Endothelial cell of umbilical vein (primary cell): ENCODE results near the gene CD48.

Experiments
- EZH2 ChIP-seq: IDR thresholded peaks from 2 replicates; pipeline ENCODE4 v1.6.1; 2012; ENCODE audit warnings: borderline replicate concordance, low read depth, mild to moderate bottlenecking, moderate library complexity, low read length, inconsistent platforms; ENCODE audit not compliant: severe bottlenecking
- FOS ChIP-seq: IDR thresholded peaks from 2 replicates; pipeline ENCODE4 v1.6.1; 2011; ENCODE audit warnings: mild to moderate bottlenecking, low read length, moderate library complexity, borderline replicate concordance; ENCODE audit not compliant: insufficient read depth
- GATA2 ChIP-seq: IDR thresholded peaks from 2 replicates; pipeline ENCODE4 v1.7.0; 2011; ENCODE audit warnings: low read depth, mild to moderate bottlenecking, moderate library complexity, mixed read lengths, low read length; ENCODE audit not compliant: insufficient read length, insufficient read depth
- JUN ChIP-seq: IDR thresholded peaks from 2 replicates; pipeline ENCODE4 v1.6.1; 2011; ENCODE audit warnings: borderline replicate concordance, low read depth; ENCODE audit not compliant: insufficient read length, insufficient read depth
- MYC ChIP-seq: IDR thresholded peaks from one replicate; pipeline ENCODE4 v1.6.1; 2011; ENCODE audit warnings: mild to moderate bottlenecking, low read depth, low read length
- POLR2A ChIP-seq: IDR thresholded peaks from 2 replicates; pipeline ENCODE4 v1.6.1; 2012; ENCODE audit warnings: low read depth, mild to moderate bottlenecking, control low read depth, low read length
- POLR2AphosphoS5 ChIP-seq: IDR thresholded peaks from 2 replicates; pipeline ENCODE4 v1.6.1; 2012; ENCODE audit warnings: low read depth, mild to moderate bottlenecking, control low read depth, low read length, moderate library complexity; ENCODE audit not compliant: insufficient read depth
- TF ChIP-seq, protein P1 (sequence below), 2 donors: IDR thresholded peaks; 1 replicate in 1 of 2; 2 replicates in 1 of 2; pipeline ENCODE4 v1.5.1; 2011; ENCODE audit warnings: low read length in 2 of 2, mild to moderate bottlenecking in 2 of 2, moderate library complexity in 2 of 2, control low read depth in 1 of 2, inconsistent platforms in 1 of 2, low read depth in 1 of 2; ENCODE audit not compliant: insufficient read depth in 1 of 2; ENCODE audit errors: extremely low read depth in 1 of 2
- TF ChIP-seq, protein P2 (sequence below): IDR thresholded peaks from 2 replicates; pipeline ENCODE4 v1.6.1; 2011; ENCODE audit not compliant: insufficient read depth, insufficient read length

DNA sequence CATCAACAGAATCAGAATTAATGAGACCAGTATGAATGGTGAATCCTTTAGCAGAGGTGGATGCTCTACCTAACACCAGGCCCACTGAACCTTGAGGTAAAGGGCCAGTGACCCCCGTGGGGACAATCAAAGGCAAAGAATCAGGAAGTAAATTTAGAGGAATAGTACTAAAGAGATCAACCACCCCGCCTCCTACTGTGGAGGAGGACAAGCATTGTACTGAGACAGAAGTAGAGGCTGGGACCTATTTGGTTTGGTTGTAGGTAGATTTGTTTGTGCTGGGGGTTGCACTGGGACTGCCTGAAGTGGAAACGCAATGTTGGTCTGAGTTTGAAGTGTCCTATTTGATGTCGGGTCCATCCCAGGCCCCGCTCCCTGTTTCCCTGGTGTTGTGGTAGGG, 9.5 kb downstream of the CD48 start:
- TF ChIP-seq POLR2AphosphoS5, result no peak
- TF ChIP-seq, protein P1, sequence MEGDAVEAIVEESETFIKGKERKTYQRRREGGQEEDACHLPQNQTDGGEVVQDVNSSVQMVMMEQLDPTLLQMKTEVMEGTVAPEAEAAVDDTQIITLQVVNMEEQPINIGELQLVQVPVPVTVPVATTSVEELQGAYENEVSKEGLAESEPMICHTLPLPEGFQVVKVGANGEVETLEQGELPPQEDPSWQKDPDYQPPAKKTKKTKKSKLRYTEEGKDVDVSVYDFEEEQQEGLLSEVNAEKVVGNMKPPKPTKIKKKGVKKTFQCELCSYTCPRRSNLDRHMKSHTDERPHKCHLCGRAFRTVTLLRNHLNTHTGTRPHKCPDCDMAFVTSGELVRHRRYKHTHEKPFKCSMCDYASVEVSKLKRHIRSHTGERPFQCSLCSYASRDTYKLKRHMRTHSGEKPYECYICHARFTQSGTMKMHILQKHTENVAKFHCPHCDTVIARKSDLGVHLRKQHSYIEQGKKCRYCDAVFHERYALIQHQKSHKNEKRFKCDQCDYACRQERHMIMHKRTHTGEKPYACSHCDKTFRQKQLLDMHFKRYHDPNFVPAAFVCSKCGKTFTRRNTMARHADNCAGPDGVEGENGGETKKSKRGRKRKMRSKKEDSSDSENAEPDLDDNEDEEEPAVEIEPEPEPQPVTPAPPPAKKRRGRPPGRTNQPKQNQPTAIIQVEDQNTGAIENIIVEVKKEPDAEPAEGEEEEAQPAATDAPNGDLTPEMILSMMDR (IDR thresholded peaks at IDR 0.05; ENCODE audit: extremely low read depth in 1 of 2, insufficient read depth in 1 of 2, low read depth in 1 of 2, low read length in 2 of 2), result no peak
- no peak for TF ChIP-seq MYC
- TF ChIP-seq GATA2, result no peak
- TF ChIP-seq JUN, result no peak
- no peak for TF ChIP-seq POLR2A
- TF ChIP-seq FOS, result no peak
- no peak for TF ChIP-seq EZH2
- TF ChIP-seq, protein P2, sequence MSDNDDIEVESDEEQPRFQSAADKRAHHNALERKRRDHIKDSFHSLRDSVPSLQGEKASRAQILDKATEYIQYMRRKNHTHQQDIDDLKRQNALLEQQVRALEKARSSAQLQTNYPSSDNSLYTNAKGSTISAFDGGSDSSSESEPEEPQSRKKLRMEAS, result no peak
